MG63 (cell line): ENCODE results near the gene LRRK2. TPM values are rescaled to one million over a fixed set of nuclear protein-coding genes. Genes with fewer than 3 reads are reported as not detected.

Experiments used
- DNase-seq: peaks from one replicate; pipeline ENCODE4 v3.0.0-alpha.2; 2020
- H3K27me3 ChIP-seq: fragments of 250-450 bp; sonication (Bioruptor Pico); 2 replicates; pipeline ENCODE4 v1.5.1; 2020; ENCODE audit warnings: mild to moderate bottlenecking, moderate library complexity
- H3K36me3 ChIP-seq: fragments of 250-450 bp; sonication (Bioruptor Pico); 2 replicates; pipeline ENCODE4 v1.5.1; 2020; ENCODE audit warnings: mild to moderate bottlenecking, moderate library complexity
- H3K4me3 ChIP-seq: fragments of 250-450 bp; sonication (Bioruptor Pico); 2 replicates; pipeline ENCODE4 v1.5.1; 2020; ENCODE audit warnings: mild to moderate bottlenecking, moderate library complexity
- H3K9me3 ChIP-seq: fragments of 250-450 bp; sonication (Bioruptor Pico); 2 replicates; pipeline ENCODE4 v1.5.1; 2020; ENCODE audit warnings: mild to moderate bottlenecking, moderate library complexity
- total RNA-seq: library from RNA; depleted of rRNA; stranded (reverse); fragments of >200 nt; shearing (Covaris generic); gene quantifications from 2 replicates; pipeline ENCODE4 v1.2.3, GENCODE V29; 2014; ENCODE audit warnings: low replicate concordance; rRNA removed

The LRRK2 gene
- total RNA-seq, 1 experiment from 2014 or later, result 0.76 TPM

GRCh38 chr12:40393026-40393425, 168.2 kb downstream of the LRRK2 start:
- no peak for DNase-seq
- H3K36me3 ChIP-seq, result no peaks in the 10 kb centered on the region
- no peak overlapping the region for H3K4me3 ChIP-seq
- no peaks in the 10 kb centered on the region; the same call in 1 of the 2 replicates for H3K27me3 ChIP-seq
- H3K9me3 ChIP-seq, result no peaks in the 10 kb centered on the region

- DNase-seq, result no peak
- Histone ChIP-seq H3K36me3 (no peaks in the 10 kb centered on the region), H3K4me3 (no peak overlapping the region), H3K9me3 (no peaks in the 10 kb centered on the region), H3K27me3 (no peaks in the 10 kb centered on the region; the same call in none of the 2 replicates)
These were observed 174.9 kb downstream of the LRRK2 start for GRCh38 chr12:40399656-40400055.

DNA sequence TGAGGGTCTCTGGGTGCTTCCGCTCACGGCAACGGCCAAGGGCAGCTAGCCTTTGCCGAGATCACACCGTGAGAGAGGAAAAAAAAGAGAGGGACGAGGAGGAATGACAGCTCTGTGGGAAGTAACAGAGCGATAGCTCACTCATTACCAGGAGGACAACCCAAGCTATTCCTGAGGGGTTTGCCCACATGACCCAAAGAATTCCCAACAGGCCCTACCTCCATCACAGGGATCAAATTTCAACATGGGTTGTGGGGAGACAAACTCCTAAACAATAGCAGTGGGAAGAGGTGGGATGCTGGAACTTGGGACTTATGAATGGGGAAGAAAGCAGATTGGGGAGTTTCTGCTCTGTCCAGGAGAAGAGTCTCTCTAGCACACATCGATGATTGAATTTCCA, 180.6 kb downstream of the LRRK2 start:
- Histone ChIP-seq H3K9me3 (no peaks in the 10 kb centered on the region), H3K36me3 (no peaks in the 10 kb centered on the region), H3K27me3 (no peaks in the 10 kb centered on the region), H3K4me3 (no peak overlapping the region)
- no peak for DNase-seq

Other genes starting within 250 kb of the LRRK2 start
- 0.66 and 0.96 TPM in 2 replicates for gene SLC2A13, start 118.9 kb upstream of the LRRK2 start, total RNA-seq